KG1 (cell line): ENCODE data around the gene CCDC9.
"Not testable (repeated sequence)": the region's sequence is repeated elsewhere in the genome, so short reads cannot be mapped to it uniquely, and the experiment has no call there.

ENCODE experiments used
- DNase-seq: peaks from one replicate; lab custom pipeline; 2025; lab: John Stamatoyannopoulos, UW

The CCDC9 gene

DNA sequence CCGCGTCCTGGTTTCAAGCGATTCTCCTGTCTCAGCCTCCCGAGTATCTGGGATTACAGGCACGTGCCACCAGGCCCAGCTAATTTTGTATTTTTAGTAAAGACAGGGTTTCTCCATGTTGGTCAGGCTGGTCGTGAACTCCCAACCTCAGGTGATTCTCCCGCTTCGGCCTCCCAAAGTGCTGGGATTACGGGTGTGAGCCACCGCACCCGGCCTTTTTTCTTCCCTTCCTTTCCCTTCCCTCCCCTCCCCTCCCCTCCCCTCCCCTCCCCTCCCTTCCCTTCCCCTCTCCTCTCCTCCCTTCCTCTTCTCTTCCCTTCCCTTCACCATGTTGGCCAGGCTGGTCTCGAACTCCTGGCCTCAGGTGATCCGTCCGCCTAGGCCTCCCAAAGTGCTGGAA lies 44.5 kb downstream of the CCDC9 start:
- DNase-seq = not testable (repeated sequence)

DNA sequence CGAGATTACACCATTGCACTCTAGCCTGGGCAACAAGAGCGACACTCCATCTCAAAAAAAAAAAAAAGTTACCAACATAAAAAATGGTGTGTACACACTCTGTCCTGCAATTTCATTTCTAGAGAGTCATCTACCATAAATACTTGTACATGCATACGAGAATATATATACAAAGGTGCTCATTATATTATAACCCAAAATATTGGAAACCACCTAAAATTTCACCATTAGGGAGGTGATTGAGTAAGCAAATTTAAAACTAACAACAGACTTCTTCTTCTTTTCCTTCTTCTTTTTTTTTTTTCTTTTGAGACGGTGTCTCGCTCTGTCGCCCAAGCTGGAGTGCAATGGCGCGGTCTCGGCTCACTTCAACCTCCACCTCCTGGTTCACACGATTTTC lies 45.9 kb downstream of the CCDC9 start:
- DNase-seq = no peak

DNA sequence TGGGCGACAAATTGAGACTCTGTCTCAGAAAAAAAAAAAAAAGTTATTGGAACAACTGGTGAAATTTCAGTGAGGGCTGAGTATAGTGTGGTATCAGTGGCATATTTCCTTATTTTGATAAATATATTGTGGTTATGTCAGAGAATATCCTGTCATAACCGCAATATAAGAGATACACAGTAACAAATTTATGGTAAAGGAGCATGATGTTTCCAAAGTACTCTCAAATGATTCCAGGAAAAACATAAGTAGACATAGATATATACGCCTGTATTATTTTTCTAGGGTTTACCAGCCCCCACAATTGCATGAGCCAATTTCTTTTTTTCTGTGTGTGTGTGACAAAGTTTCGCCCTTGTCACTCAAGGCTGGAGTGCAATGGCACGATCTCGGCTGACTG lies 47.6 kb downstream of the CCDC9 start:
- no peak for DNase-seq

DNA sequence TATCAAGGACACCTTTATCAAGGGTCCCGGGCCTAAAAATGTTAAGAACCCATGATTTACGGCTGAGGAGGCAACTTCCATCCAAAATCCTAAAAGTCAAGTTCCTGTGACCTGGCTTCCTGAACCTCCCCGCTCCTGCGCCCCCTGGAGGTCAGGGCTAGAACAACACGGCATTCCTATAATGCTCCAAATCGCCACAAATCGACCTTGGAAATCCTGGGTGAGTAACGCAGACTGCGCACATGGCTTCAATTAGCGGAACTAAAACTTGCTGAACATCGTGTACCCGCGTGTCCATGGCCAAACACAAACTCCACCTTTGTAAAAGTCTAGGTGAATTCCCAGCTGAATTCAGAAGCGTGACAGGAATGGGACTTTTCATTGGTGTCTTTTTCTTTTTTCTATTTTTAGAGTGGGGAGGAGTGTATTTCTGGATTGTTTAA lies 49.0 kb downstream of the CCDC9 start:
- no peak for DNase-seq

DNA sequence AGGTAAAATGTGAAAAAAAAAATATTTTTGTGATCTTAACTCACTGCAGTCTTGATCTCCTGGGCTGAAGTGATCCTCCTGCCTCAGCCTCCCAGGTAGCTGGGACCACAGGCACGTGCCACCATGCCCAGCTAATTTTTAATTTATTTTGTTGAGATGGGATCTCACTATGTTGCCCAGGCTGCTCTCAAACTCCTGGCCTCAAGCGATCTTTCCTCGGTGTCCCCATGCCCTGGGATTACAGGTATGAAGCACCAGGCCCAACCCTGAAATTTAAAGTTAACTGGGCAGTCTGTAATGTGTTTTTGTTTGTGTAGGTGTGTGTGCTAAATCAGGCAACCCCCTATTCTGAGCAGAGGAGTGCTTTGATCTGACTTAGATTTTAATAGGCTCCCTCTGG lies 50.0 kb downstream of the CCDC9 start:
- DNase-seq = no peak

DNA sequence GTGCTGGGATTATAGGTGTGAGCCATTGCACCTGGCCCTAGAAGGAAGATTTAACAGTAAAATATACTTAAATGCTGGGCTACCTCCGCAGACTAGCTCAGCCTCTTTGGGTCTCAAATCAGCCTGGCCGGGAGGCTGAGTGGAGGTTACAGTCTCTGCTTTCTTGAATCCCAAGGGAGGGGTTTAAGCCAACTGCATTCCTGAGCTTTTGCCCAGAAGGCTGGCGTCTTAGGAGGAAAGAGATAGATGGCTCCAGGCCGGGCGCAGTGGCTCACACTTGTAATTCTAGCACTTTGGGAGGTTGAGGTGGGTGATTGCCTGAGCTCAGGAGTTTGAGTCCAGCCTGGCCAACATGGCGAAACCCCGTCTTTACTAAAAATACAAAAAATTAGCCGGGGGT lies 52.7 kb downstream of the CCDC9 start:
- no peak for DNase-seq

DNA sequence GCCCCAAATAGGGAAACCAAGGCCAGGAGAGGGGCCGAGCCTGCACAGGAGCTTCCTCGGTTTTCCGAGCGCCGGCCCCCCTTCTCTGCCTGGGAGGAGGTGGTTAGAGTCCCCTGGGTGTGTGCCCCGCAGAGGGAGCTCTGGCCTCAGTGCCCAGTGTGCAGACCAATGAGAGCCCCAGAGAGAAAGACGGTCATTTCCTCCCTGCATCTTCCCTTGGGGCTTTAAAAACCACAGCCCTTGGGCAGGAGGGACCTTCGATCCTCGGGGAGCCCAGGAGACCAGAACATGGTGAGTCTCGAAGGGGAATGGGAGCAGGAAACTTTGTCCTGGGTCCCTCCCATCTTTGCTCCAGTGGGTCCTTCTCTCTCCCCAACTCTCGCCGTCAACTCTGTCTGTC lies 53.3 kb downstream of the CCDC9 start, which contains the start of gene C5AR1:
C5AR1 (plus strand) TSS at position 254 of the 400 bp plus-strand sequence; CDS start at position 289, 35 bp downstream.
- no peak for DNase-seq

DNA sequence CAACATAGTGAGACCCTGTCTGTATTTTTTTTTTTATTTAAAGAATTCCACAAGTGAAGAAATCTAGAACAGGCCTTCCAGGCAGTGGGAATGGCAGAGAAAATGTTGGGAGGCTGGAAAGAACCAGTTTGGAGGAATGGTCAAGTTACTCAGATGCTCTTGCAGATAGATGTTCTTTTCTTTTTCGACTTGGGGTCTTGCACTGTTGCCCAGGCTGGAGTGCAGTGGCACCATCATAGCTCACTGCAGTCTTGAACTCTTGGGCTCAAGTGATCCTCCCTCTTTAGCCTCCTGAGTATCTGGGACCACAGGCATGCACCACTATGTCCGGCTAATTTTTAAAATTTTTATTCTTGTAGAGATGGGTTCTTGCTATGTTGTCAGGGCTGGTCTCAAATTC lies 54.0 kb downstream of the CCDC9 start:
- DNase-seq = no peak

DNA sequence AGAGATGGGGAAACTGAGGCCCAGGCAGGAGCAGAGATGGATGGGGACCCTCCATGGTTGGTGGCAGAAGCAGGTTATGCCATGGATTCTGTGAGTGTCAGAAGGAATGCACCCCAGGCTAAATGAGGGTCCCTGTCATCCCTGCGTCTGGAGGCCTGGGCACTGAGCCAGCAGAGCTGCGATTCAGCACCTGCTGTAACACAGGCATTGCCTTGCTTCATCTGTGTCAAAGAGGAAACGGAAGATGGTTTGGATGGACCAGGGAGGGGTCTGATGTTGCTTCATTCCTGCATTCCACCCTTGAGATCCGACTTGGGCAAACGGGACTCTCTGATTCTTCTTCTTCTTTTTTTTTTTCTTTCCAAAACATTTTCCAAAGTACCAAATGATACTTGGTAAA lies 54.5 kb downstream of the CCDC9 start:
- DNase-seq = no peak

DNA sequence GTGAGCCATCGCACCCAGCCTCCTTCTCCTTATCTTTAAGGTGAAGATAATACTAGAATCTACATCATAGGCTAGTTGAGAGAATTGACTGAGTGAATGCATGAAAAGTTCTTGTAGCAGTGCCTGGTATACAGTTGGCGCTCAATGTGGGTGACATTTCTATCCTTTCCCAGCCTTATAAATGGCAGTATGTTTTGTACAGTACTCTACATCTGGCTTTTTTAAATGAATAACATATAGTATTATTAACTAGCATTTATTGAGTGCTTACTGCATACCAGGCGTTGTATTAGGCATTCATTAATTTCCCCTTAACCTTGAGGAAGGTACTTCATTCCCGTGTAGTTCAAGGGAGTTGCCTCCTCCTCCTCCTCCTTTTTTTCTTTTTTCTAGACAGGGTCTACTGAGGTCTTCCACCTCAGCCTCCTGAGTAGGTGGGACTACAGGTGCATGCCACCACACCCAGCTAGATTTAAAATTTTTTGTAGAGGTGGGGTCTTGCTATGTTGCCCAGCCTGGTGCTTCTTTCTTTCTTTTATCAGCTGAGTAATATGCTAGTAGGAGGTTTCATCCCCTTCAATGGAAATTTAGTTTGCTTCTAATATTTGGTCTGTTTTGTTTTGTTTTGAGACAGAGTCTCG lies 56.2 kb downstream of the CCDC9 start:
- no peak for DNase-seq

DNA sequence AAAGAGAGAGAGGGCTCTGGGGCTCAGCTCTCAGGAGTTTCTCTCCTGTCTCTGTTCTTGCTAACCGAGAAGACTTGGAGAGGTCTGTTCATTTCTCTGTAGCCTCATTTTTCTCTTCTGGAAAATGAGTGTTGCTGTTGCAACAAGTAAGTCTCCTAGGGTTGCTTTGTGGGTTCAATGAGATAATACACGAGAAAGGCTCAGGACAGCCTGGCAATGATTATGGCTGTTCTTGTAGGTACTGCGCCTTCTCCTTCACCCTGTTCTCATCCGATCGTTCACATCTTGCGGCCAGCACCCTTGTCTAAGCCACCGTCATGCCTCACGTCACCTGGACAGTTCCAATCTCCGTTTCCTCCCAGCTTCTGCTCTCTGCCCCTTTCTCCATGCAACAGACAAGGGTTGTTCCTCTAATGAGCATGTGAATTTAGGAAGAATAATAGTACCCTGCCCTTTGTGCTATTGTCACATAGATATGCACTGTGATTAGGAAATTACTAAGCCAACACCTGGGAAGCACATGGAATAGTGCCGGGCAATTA lies 57.5 kb downstream of the CCDC9 start:
- DNase-seq = no peak

DNA sequence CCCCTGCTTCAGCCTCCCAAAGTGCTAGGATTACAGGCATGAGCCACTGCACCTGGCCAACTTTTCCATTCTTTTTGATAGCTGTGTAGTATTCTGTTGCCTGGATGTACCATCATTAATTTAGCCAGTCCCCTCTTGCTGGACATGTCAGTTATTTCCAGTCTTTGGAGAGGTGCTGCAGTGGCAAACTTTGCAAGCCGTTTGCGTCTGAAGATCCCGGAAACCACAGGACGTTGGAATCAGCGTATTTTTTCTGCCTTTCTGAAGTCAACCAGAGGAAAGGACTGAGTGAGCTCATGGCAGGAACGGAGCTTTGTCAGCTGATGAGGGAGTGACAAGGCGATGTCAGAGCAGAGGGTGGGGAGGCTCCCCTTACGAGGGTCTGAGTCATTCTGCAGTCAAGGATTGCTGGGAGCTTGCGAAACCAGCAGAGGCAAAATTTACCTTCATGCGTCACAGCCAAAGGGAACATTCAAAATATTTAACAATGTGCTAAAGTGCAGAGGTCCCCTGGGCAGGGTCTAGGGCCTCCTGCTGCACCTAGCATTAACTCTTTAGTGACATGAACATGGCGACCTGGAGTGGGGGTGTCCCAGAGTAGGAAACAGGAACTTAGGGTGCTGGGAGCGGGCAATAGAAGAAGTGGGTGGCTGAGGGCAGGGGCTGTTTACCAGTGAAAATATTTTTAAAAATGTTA lies 58.9 kb downstream of the CCDC9 start:
- DNase-seq = peak; percentile 47

DNA sequence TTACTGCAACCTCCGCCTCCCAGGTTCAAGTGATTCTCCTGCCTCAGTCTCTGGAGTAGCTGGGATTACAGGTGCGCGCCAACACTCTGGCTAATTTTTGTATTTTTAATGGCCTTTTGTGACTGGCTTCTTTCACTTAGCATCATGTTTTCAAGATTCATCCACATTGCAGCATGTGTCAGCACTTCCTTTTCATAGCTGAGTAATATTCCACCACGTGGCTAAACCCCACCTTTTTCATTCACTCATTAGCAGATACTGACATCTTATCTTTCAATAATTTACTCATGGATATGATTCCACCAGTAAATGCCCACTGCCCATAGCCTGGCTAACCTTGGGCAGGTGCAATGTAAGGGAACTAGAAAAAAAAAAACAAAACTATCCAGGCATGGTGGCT lies 60.2 kb downstream of the CCDC9 start:
- DNase-seq = no peak

DNA sequence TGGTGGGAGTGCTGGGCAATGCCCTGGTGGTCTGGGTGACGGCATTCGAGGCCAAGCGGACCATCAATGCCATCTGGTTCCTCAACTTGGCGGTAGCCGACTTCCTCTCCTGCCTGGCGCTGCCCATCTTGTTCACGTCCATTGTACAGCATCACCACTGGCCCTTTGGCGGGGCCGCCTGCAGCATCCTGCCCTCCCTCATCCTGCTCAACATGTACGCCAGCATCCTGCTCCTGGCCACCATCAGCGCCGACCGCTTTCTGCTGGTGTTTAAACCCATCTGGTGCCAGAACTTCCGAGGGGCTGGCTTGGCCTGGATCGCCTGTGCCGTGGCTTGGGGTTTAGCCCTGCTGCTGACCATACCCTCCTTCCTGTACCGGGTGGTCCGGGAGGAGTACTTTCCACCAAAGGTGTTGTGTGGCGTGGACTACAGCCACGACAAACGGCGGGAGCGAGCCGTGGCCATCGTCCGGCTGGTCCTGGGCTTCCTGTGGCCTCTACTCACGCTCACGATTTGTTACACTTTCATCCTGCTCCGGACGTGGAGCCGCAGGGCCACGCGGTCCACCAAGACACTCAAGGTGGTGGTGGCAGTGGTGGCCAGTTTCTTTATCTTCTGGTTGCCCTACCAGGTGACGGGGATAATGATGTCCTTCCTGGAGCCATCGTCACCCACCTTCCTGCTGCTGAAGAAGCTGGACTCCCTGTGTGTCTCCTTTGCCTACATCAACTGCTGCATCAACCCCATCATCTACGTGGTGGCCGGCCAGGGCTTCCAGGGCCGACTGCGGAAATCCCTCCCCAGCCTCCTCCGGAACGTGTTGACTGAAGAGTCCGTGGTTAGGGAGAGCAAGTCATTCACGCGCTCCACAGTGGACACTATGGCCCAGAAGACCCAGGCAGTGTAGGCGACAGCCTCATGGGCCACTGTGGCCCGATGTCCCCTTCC lies 63.9 kb downstream of the CCDC9 start:
- no peak for DNase-seq
